Hepatocyte (in vitro differentiated cells): ENCODE results near the gene FERMT3. TPM values are rescaled to one million over a fixed set of nuclear protein-coding genes. Genes with fewer than 3 reads are reported as not detected.

ENCODE experiments used
- DNase-seq: peaks from one replicate; pipeline ENCODE4 v3.0.0-alpha.2; 2016; ENCODE audit warnings: low spot score
- H2AFZ ChIP-seq: fragments of 200-600 bp; sonication (generic); 2 replicates; pipeline ENCODE4 v1.6.0; 2016; ENCODE audit warnings: antibody characterized with exemption, mild to moderate bottlenecking
- H3K27ac ChIP-seq: fragments of 200-600 bp; sonication (generic); 2 replicates; pipeline ENCODE4 v1.5.1; 2016; ENCODE audit warnings: mild to moderate bottlenecking
- H3K27me3 ChIP-seq: fragments of 200-600 bp; sonication (generic); 2 replicates; pipeline ENCODE4 v1.6.1; 2016
- H3K36me3 ChIP-seq: fragments of 200-600 bp; sonication (generic); replicated peaks from 2 replicates; pipeline ENCODE4 v1.5.1; 2016; ENCODE audit warnings: low read depth; ENCODE audit not compliant: insufficient read depth
- H3K4me1 ChIP-seq: fragments of 200-600 bp; sonication (generic); 2 replicates; pipeline ENCODE4 v1.5.1; 2016; ENCODE audit warnings: mild to moderate bottlenecking, moderate library complexity; ENCODE audit not compliant: insufficient read depth
- H3K4me2 ChIP-seq: fragments of 200-600 bp; sonication (generic); 2 replicates; pipeline ENCODE4 v1.6.0; 2016
- H3K4me3 ChIP-seq: fragments of 200-600 bp; sonication (generic); 2 replicates; pipeline ENCODE4 v1.5.1; 2016; ENCODE audit warnings: mild to moderate bottlenecking
- H3K79me2 ChIP-seq: fragments of 200-600 bp; sonication (generic); 2 replicates; pipeline ENCODE4 v1.6.0; 2017; ENCODE audit warnings: mild to moderate bottlenecking
- H3K9me2 ChIP-seq: fragments of 200-600 bp; sonication (generic); replicated peaks from 2 replicates; pipeline ENCODE4 v1.6.0; 2017; ENCODE audit warnings: mild to moderate bottlenecking; ENCODE audit not compliant: insufficient read depth
- H3K9me3 ChIP-seq: fragments of 200-600 bp; sonication (generic); 2 replicates; pipeline ENCODE4 v1.5.1; 2016; ENCODE audit warnings: low read depth, mild to moderate bottlenecking
- H4K20me1 ChIP-seq: fragments of 200-600 bp; sonication (generic); 2 replicates; pipeline ENCODE4 v1.6.0; 2016; ENCODE audit warnings: mild to moderate bottlenecking; ENCODE audit not compliant: insufficient read depth, poor library complexity, severe bottlenecking
- EZH2 ChIP-seq: fragments of 200-600 bp; sonication (generic); IDR thresholded peaks from 2 replicates; pipeline ENCODE4 v1.6.1; 2016; ENCODE audit warnings: antibody characterized with exemption, mild to moderate bottlenecking, borderline replicate concordance
- EZH2phosphoT487 ChIP-seq: fragments of 200-600 bp; sonication (generic); IDR thresholded peaks from one replicate; pipeline ENCODE4 v1.6.1; 2018; ENCODE audit warnings: antibody characterized with exemption, mild to moderate bottlenecking, low read depth, moderate library complexity; ENCODE audit not compliant: unreplicated experiment, severe bottlenecking
- WGBS: methylation state at CpG from one replicate; pipeline ENCODE4 v1.1.6; 2016; ENCODE audit warnings: low lambda C conversion rate; ENCODE audit errors: missing lambda C conversion rate; 5-methylcytosine and 5-hydroxymethylcytosine counted together
- polyA plus RNA-seq: library from polyadenylated mRNA; unstranded; fragments of >200 nt; fragmentation: Nextera tagmentation; extraction: Ambion mirVana; gene quantifications from 2 replicates; pipeline ENCODE4 v1.2.1, GENCODE V29; 2016
- total RNA-seq: library from RNA; depleted of rRNA; stranded (reverse); fragments of >200 nt; gene quantifications from 2 replicates; pipeline ENCODE4 v1.2.3, GENCODE V29; 2014
- TF ChIP-seq, protein P1 (sequence below): fragments of 200-600 bp; sonication (generic); IDR thresholded peaks from 2 replicates; pipeline ENCODE4 v1.5.1; 2016; ENCODE audit warnings: antibody characterized with exemption, mild to moderate bottlenecking; ENCODE audit not compliant: poor library complexity

FERMT3 gene
- total and polyA plus RNA-seq, 2 experiments from 2014 or later = 1.6 TPM; not detected in 1

DNA sequence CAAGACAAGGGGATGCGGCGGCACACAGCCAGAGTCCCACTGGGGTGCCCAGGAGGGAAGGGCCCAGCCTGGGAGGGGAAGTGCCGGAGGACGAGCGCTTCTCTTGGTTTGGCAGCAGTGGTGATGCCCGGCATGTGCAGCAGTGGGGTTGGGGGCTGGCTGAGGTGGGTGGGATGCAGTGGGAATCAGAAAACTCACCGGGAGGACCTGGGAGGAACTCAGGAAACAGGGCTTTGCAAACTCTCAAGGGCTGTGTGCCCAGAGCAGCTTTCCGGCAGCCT is 3.0 kb downstream of the FERMT3 start:
- no peaks in the 10 kb centered on the region for H3K4me1 ChIP-seq
- no peaks in the 10 kb centered on the region for H3K79me2 ChIP-seq
- H2AFZ ChIP-seq = no peak overlapping the region
- WGBS = 89% methylated on average over 8 of the region's 8 CpGs
- H3K4me2 ChIP-seq = no peak overlapping the region
- H3K9me3 ChIP-seq = no peaks in the 10 kb centered on the region
- no peak for TF ChIP-seq EZH2phosphoT487
- no peak overlapping the region for H3K27ac ChIP-seq
- H3K27me3 ChIP-seq = no peaks in the 10 kb centered on the region
- H4K20me1 ChIP-seq = no peaks in the 10 kb centered on the region
- H3K4me3 ChIP-seq = no peak overlapping the region
- no peaks in the 10 kb centered on the region for H3K36me3 ChIP-seq
- DNase-seq = no peak
- no peaks in the 10 kb centered on the region for H3K9me2 ChIP-seq

DNA sequence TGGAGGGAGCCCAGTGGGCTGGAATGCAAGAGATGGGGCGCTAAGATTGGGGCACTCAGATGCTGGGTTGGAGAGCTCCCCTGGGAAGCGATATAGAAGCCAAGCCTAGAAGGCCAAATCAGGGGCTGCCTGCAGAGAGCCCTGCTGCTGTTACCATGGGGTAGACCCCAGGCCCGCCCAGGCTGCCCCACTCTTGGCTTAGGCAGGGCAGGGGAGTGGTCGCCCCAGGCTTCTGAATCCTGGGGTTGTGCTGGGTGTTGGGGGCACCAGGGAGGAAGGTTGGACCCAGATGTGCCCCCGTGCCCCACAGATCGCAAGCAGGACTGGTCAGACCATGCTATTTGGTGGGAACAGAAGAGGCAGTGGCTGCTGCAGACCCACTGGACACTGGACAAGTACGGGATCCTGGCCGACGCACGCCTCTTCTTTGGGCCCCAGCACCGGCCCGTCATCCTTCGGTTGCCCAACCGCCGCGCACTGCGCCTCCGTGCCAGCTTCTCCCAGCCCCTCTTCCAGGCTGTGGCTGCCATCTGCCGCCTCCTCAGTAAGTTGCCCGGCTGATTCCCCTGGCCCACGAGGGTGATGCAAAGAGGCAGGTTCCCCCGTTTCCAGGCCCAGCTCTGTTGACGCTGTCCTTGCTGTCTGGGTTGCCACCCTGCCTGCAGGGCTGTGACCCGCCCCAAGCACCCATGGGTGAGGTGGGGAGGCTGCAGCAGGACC is 3.9 kb downstream of the FERMT3 start:
- no peaks in the 10 kb centered on the region for H3K79me2 ChIP-seq

GRCh38 chr11:64211181-64211872 is 4.8 kb downstream of the FERMT3 start:
- no peaks in the 10 kb centered on the region for H3K9me3 ChIP-seq
- H4K20me1 ChIP-seq = no peaks in the 10 kb centered on the region
- no peaks in the 10 kb centered on the region for H3K27me3 ChIP-seq
- WGBS = 94% methylated on average over 16 of the region's 30 CpGs
- H3K4me3 ChIP-seq = no peak overlapping the region
- no peak overlapping the region for H3K27ac ChIP-seq
- no peak overlapping the region for H3K4me2 ChIP-seq
- no peaks in the 10 kb centered on the region for H3K79me2 ChIP-seq
- H3K4me1 ChIP-seq = no peaks in the 10 kb centered on the region
- no peak overlapping the region for H2AFZ ChIP-seq
- TF ChIP-seq, protein P1, sequence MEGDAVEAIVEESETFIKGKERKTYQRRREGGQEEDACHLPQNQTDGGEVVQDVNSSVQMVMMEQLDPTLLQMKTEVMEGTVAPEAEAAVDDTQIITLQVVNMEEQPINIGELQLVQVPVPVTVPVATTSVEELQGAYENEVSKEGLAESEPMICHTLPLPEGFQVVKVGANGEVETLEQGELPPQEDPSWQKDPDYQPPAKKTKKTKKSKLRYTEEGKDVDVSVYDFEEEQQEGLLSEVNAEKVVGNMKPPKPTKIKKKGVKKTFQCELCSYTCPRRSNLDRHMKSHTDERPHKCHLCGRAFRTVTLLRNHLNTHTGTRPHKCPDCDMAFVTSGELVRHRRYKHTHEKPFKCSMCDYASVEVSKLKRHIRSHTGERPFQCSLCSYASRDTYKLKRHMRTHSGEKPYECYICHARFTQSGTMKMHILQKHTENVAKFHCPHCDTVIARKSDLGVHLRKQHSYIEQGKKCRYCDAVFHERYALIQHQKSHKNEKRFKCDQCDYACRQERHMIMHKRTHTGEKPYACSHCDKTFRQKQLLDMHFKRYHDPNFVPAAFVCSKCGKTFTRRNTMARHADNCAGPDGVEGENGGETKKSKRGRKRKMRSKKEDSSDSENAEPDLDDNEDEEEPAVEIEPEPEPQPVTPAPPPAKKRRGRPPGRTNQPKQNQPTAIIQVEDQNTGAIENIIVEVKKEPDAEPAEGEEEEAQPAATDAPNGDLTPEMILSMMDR = no peak
- TF ChIP-seq EZH2 = no peak
- no peak for TF ChIP-seq EZH2phosphoT487
- no peaks in the 10 kb centered on the region for H3K9me2 ChIP-seq
- no peaks in the 10 kb centered on the region for H3K36me3 ChIP-seq
- DNase-seq = no peak

More for the DNA sequence above, 3.9 kb downstream of the FERMT3 start:
- H4K20me1 ChIP-seq = no peaks in the 10 kb centered on the region
- no peak overlapping the region for H3K4me3 ChIP-seq
- no peaks in the 10 kb centered on the region for H3K9me2 ChIP-seq
- H3K9me3 ChIP-seq = no peaks in the 10 kb centered on the region
- H2AFZ ChIP-seq = no peak overlapping the region
- no peaks in the 10 kb centered on the region for H3K4me1 ChIP-seq
- no peak for DNase-seq
- no peak overlapping the region for H3K27ac ChIP-seq
- 96% methylated on average over 24 of the region's 24 CpGs for WGBS
- no peak overlapping the region for H3K4me2 ChIP-seq
- TF ChIP-seq EZH2 = no peak
- H3K27me3 ChIP-seq = no peaks in the 10 kb centered on the region
- H3K36me3 ChIP-seq = no peaks in the 10 kb centered on the region

- H4K20me1 ChIP-seq = no peaks in the 10 kb centered on the region
- no peaks in the 10 kb centered on the region for H3K4me1 ChIP-seq
- no peak for TF ChIP-seq EZH2phosphoT487
- TF ChIP-seq EZH2 = no peak
- TF ChIP-seq, protein P1 = no peak
- DNase-seq = no peak
- no peak overlapping the region for H3K4me2 ChIP-seq
- H3K36me3 ChIP-seq = no peaks in the 10 kb centered on the region
- no peak overlapping the region for H3K4me3 ChIP-seq
- H3K27me3 ChIP-seq = no peaks in the 10 kb centered on the region
- H3K9me2 ChIP-seq = no peaks in the 10 kb centered on the region
- H3K27ac ChIP-seq = no peak overlapping the region
- H2AFZ ChIP-seq = no peak overlapping the region
- 97% methylated on average over 6 of the region's 6 CpGs for WGBS
- no peaks in the 10 kb centered on the region for H3K9me3 ChIP-seq
- no peaks in the 10 kb centered on the region for H3K79me2 ChIP-seq
Observed at GRCh38 chr11:64216879-64217278, 10.4 kb downstream of the FERMT3 start.
